GM21381 (cell line): ENCODE measurements around the gene THAP3.

Experiments used
- ATAC-seq: cut with Tn5 transposase; IDR thresholded peaks from one replicate; pipeline ENCODE4 v1.9.1; 2021; ENCODE audit warnings: mild to moderate bottlenecking, moderate library complexity; ENCODE audit not compliant: unreplicated experiment

Gene THAP3

GRCh38 chr1:6666696-6667095 lies 42.0 kb downstream of the THAP3 start:
- no peak for ATAC-seq

- ATAC-seq = no peak
Measured at GRCh38 chr1:6667139-6667538, 42.5 kb downstream of the THAP3 start.

GRCh38 chr1:6668503-6668902 lies 43.8 kb downstream of the THAP3 start:
- ATAC-seq = no peak

- ATAC-seq = no peak
Measured at GRCh38 chr1:6672558-6672957, 47.9 kb downstream of the THAP3 start.

- no peak for ATAC-seq
Measured at GRCh38 chr1:6673816-6674398, 49.2 kb downstream of the THAP3 start.

- ATAC-seq = no peak
Measured at GRCh38 chr1:6674771-6675170, 50.1 kb downstream of the THAP3 start.

- no peak for ATAC-seq
Measured at GRCh38 chr1:6675941-6676340, 51.3 kb downstream of the THAP3 start.
